Esophagus squamous epithelium (tissue), 5 donors: ENCODE measurements around the gene EXOSC9. TPM values are rescaled to one million over a fixed set of nuclear protein-coding genes. Genes with fewer than 3 reads are reported as not detected.

ENCODE experiments used
- DNase-seq: peaks from one replicate; lab custom pipeline; 2025; lab: John Stamatoyannopoulos, UW
- H3K27ac ChIP-seq, 4 donors: fragments of 200-600 bp; sonication (generic); one replicate each; pipeline ENCODE4 v1.5.1; 2016 to 2019; ENCODE audit warnings: mild to moderate bottlenecking in 1 of 4
- H3K27me3 ChIP-seq, 4 donors: fragments of 200-600 bp; sonication (generic); 1 replicate in 3 of 4; 2 replicates in 1 of 4; pipeline versions ENCODE4 v1.5.1 to v1.6.0; 2017 to 2021; ENCODE audit warnings: antibody characterized with exemption in 1 of 4
- H3K36me3 ChIP-seq, 3 donors: fragments of 200-600 bp; sonication (generic); one replicate each; pipeline ENCODE4 v1.5.1; 2016 to 2019
- H3K4me1 ChIP-seq, 3 donors: fragments of 200-600 bp; sonication (generic); one replicate each; pipeline ENCODE4 v1.5.1; 2017 to 2019
- H3K4me3 ChIP-seq, 4 donors: fragments of 200-600 bp; sonication (generic); 1 replicate in 3 of 4; 2 replicates in 1 of 4; pipeline ENCODE4 v1.5.1; 2016 to 2019; ENCODE audit warnings: mild to moderate bottlenecking in 2 of 4, moderate library complexity in 1 of 4
- H3K9me3 ChIP-seq, 3 donors: fragments of 200-600 bp; sonication (generic); one replicate each; pipeline ENCODE4 v1.5.1; 2016 to 2019
- POLR2A ChIP-seq, 4 donors: fragments of 450-650 bp; IDR thresholded peaks; one replicate each; pipeline ENCODE4 v1.6.1; 2017; ENCODE audit warnings: antibody characterized with exemption in 4 of 4, mild to moderate bottlenecking in 4 of 4, moderate library complexity in 3 of 4
- WGBS, 2 donors: methylation state at CpG; one replicate each; pipeline ENCODE4 v1.1.5; 2018; 5-methylcytosine and 5-hydroxymethylcytosine counted together
- intact Hi-C: fragments of 100-400 bp; cut with DNase I; formaldehyde crosslinking; loops from one replicate; pipeline ENCODE4 v1.15.0; 2022
- total RNA-seq, 4 donors: library from RNA; depleted of rRNA; stranded (reverse); fragments of >200 nt; gene quantifications; one replicate each; pipeline ENCODE4 v1.1.0, GENCODE V29; 2016
- TF ChIP-seq, protein P1 (sequence below), 6 experiments: fragments of 450-650 bp in 4 of 6; fragments of 200-600 bp in 2 of 6; sonication (generic) in 2 of 6; IDR thresholded peaks; one replicate each; pipeline ENCODE4 v1.5.1; 2016 to 2019; ENCODE audit warnings: antibody characterized with exemption in 6 of 6, mild to moderate bottlenecking in 4 of 6, moderate library complexity in 4 of 6
- donor health status: DM: yes; HTN: yes; CAD: no.

EXOSC9 gene
- total RNA-seq, 4 donors from 2014 or later: 9.3 to 27.7 (median 23.9) TPM

DNA sequence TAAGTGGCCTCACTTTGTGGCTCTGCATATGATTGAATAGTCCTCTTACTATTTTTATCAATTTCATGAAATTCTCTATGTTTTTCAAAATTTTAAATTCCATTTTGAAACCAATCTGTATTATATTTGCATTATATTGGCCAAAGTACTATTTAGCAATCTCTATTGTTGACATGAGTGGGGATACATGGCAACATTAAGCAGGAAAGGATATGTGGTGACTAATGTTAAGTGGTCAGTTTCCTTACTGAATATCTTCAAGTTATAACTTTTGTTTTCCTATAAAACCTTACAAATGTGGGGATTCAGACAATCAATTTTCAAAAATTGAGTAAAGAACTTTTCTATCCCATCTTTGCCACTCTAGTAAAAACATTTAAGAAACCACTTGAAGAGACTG lies 59.0 kb downstream of the EXOSC9 start:
- Histone ChIP-seq H3K4me3 (no peak overlapping the region), H3K36me3 (peaks cover 0 to 66% (median 6%) of the 10 kb centered on the region in 3 donors), H3K4me1 (no peaks in the 10 kb centered on the region), H3K27ac (no peak overlapping the region), H3K9me3 (no peaks in the 10 kb centered on the region), H3K27me3 (no peaks in the 10 kb centered on the region)
- intact Hi-C loops: no loop called here
- DNase-seq: no peak
- TF ChIP-seq, protein P1, sequence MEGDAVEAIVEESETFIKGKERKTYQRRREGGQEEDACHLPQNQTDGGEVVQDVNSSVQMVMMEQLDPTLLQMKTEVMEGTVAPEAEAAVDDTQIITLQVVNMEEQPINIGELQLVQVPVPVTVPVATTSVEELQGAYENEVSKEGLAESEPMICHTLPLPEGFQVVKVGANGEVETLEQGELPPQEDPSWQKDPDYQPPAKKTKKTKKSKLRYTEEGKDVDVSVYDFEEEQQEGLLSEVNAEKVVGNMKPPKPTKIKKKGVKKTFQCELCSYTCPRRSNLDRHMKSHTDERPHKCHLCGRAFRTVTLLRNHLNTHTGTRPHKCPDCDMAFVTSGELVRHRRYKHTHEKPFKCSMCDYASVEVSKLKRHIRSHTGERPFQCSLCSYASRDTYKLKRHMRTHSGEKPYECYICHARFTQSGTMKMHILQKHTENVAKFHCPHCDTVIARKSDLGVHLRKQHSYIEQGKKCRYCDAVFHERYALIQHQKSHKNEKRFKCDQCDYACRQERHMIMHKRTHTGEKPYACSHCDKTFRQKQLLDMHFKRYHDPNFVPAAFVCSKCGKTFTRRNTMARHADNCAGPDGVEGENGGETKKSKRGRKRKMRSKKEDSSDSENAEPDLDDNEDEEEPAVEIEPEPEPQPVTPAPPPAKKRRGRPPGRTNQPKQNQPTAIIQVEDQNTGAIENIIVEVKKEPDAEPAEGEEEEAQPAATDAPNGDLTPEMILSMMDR (IDR thresholded peaks at IDR 0.05): no peak
- TF ChIP-seq POLR2A (IDR thresholded peaks at IDR 0.05): no peak

DNA sequence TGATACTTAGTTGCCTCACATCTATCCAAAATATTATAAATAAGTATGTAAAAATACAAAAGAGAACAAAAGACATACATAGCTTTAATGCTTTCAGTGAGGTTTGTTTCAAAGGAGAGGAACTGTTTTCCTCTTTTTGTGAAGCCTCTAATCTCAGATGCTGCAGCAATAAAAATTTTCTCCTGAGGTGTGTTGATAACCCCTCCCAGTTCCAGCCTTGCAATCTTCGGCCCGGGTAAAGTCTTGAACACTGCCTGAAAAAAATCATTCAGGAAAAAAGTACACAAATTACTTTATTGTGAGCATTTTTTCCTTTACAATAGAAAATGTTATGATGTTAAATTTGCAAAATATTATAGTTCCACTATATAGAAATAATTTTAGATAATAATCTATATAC lies 60.3 kb downstream of the EXOSC9 start:
- no peak overlapping the region for H3K27ac ChIP-seq
- no peaks in the 10 kb centered on the region for H3K27me3 ChIP-seq
- WGBS, 2 donors: 87 to 95% methylated on average over 2 of the region's 2 CpGs
- TF ChIP-seq, protein P1 (IDR thresholded peaks at IDR 0.05): no peak
- TF ChIP-seq POLR2A (IDR thresholded peaks at IDR 0.05): no peak
- no peaks in the 10 kb centered on the region for H3K4me1 ChIP-seq
- peaks cover 0 to 73% (median 6%) of the 10 kb centered on the region in 3 donors for H3K36me3 ChIP-seq
- DNase-seq: no peak
- intact Hi-C loops: no loop called here
- no peak overlapping the region for H3K4me3 ChIP-seq
- H3K9me3 ChIP-seq: no peaks in the 10 kb centered on the region

DNA sequence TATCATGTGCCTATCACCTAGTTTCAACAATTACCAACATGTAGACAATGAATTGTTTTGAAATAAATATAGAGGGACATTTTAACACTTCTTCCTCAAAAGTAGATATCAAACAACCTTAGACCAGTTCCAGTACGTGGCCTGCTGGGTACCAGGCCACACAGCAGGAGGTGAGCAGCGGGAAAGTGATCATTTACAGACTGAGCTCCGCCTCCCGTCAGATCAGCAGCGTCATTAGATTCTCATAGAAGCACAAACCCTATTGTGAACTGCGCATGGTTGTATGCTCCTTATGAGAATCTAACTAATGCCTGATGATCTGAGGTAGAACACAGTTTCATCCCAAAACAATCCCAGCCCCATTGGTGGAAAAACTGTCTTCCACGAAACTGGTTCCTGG lies 62.7 kb downstream of the EXOSC9 start:
- H3K36me3 ChIP-seq: peaks cover 0 to 61% (median 3%) of the 10 kb centered on the region in 3 donors
- TF ChIP-seq, protein P1 (IDR thresholded peaks at IDR 0.05): no peak
- TF ChIP-seq POLR2A (IDR thresholded peaks at IDR 0.05): no peak
- intact Hi-C loops: no loop called here
- no peak overlapping the region for H3K27ac ChIP-seq
- H3K4me3 ChIP-seq: no peak overlapping the region
- peaks cover 0 to 1% (median under 1%) of the 10 kb centered on the region in 3 donors for H3K4me1 ChIP-seq
- DNase-seq: no peak
- H3K9me3 ChIP-seq: no peaks in the 10 kb centered on the region
- H3K27me3 ChIP-seq: no peaks in the 10 kb centered on the region
- 87 to 88% methylated on average over 7 of the region's 7 CpGs for WGBS, 2 donors

Other genes starting within 250 kb of the EXOSC9 start
- gene ANXA5, start 104.3 kb upstream of the EXOSC9 start, total RNA-seq: 100 to 1,000 TPM in 2 of 4 donors, 10 to 100 TPM in 2; 50.4 to 153 (median 117) TPM
- under 1 TPM in 1 of 4 donors, not detected in 3; 0.38 TPM for gene SMIM43, start 36.2 kb upstream of the EXOSC9 start, total RNA-seq
- gene CCNA2, start 22.6 kb downstream of the EXOSC9 start, total RNA-seq: 10 to 100 TPM; 11.6 to 43.5 (median 22.6) TPM
- 10 to 100 TPM; 10.5 to 16.6 (median 11.8) TPM for gene BBS7, start 69.2 kb downstream of the EXOSC9 start, total RNA-seq
- gene TRPC3, start 150.7 kb downstream of the EXOSC9 start, total RNA-seq: under 1 TPM in 2 of 4 donors, not detected in 2; 0.09 to 0.19 TPM